ENCODE measurements around the gene DCBLD2.

The DCBLD2 gene

GRCh38 chr3:98793971-98794370 is 107.5 kb downstream of the DCBLD2 start:
- DNase-seq (ENCODE audit: low read depth in 2 of 2, low spot score in 1 of 2): no peak

GRCh38 chr3:98791341-98792325 is 109.9 kb downstream of the DCBLD2 start:
- no peak for DNase-seq (ENCODE audit: low read depth in 2 of 2, low spot score in 1 of 2)

GRCh38 chr3:98788651-98789050 is 112.8 kb downstream of the DCBLD2 start:
- no peak for DNase-seq (ENCODE audit: low read depth in 2 of 2, low spot score in 1 of 2)

GRCh38 chr3:98787181-98787580 is 114.3 kb downstream of the DCBLD2 start:
- no peak for DNase-seq (ENCODE audit: low read depth in 2 of 2, low spot score in 1 of 2)

GRCh38 chr3:98786364-98787006 is 115.0 kb downstream of the DCBLD2 start:
- no peak for DNase-seq (ENCODE audit: low read depth in 2 of 2, low spot score in 1 of 2)

GRCh38 chr3:98784666-98785600 is 116.6 kb downstream of the DCBLD2 start:
- DNase-seq (ENCODE audit: low read depth in 2 of 2, low spot score in 1 of 2): no peak

- no peak for DNase-seq (ENCODE audit: low read depth in 2 of 2, low spot score in 1 of 2)
Observed at GRCh38 chr3:98784042-98784441, 117.5 kb downstream of the DCBLD2 start.

- DNase-seq (ENCODE audit: low read depth in 2 of 2, low spot score in 1 of 2): no peak
Observed at GRCh38 chr3:98782824-98783500, 118.5 kb downstream of the DCBLD2 start.

- no peak for DNase-seq (ENCODE audit: low read depth in 2 of 2, low spot score in 1 of 2)
Observed at GRCh38 chr3:98780343-98780742, 121.2 kb downstream of the DCBLD2 start.

- DNase-seq (ENCODE audit: low read depth in 2 of 2, low spot score in 1 of 2): no peak
Observed at GRCh38 chr3:98779541-98780335, 121.8 kb downstream of the DCBLD2 start.

- no peak for DNase-seq (ENCODE audit: low read depth in 2 of 2, low spot score in 1 of 2)
Observed at GRCh38 chr3:98778852-98779413, 122.6 kb downstream of the DCBLD2 start.

GRCh38 chr3:98778383-98778782 is 123.1 kb downstream of the DCBLD2 start:
- no peak for DNase-seq (ENCODE audit: low read depth in 2 of 2, low spot score in 1 of 2)

- DNase-seq (ENCODE audit: low read depth in 2 of 2, low spot score in 1 of 2): no peak
Observed at GRCh38 chr3:98777801-98778220, 123.7 kb downstream of the DCBLD2 start.

GRCh38 chr3:98777286-98777685 is 124.2 kb downstream of the DCBLD2 start:
- no peak for DNase-seq (ENCODE audit: low read depth in 2 of 2, low spot score in 1 of 2)

GRCh38 chr3:98776140-98776493 is 125.4 kb downstream of the DCBLD2 start:
- no peak for DNase-seq (ENCODE audit: low read depth in 2 of 2, low spot score in 1 of 2)

GRCh38 chr3:98775459-98776139 is 125.9 kb downstream of the DCBLD2 start:
- DNase-seq (ENCODE audit: low read depth in 2 of 2, low spot score in 1 of 2): no peak

- no peak for DNase-seq (ENCODE audit: low read depth in 2 of 2, low spot score in 1 of 2)
Observed at GRCh38 chr3:98772022-98772421, 129.5 kb downstream of the DCBLD2 start.

GRCh38 chr3:98770261-98771039 is 131.0 kb downstream of the DCBLD2 start:
- no peak for DNase-seq (ENCODE audit: low read depth in 2 of 2, low spot score in 1 of 2)

Measured in stimulated activated CD8-positive, alpha-beta memory T cell treated with anti-CD3 and anti-CD28 coated beads, Interleukin-4, amount 100 ng/mL, for 1 hour (primary cell).